Measurements from ENCODE around the gene PDE2A.

The PDE2A gene

GRCh38 chr11:72552399-72552910 is 121.8 kb downstream of the PDE2A start:
- Histone ChIP-seq H3K9me3 (ENCODE audit: insufficient read depth, low read depth, low read length) (peaks cover 3% of the 10 kb centered on the region), H3K4me1 (ENCODE audit: control insufficient read depth in 1 of 2, insufficient read depth in 2 of 2, low read length in 2 of 2) (peaks cover 0 to 5% of the 10 kb centered on the region in 2 experiments), H2BK5ac (ENCODE audit: low read depth, low read length, poor library complexity) (no peak overlapping the region), H3K9ac (ENCODE audit: low read length) (no peak overlapping the region), H4K12ac (ENCODE audit: low read depth, low read length) (no peak overlapping the region), H2AFZ (ENCODE audit: insufficient read depth, low read length, poor library complexity) (no peak overlapping the region), H3K4me2 (ENCODE audit: low read length) (no peak overlapping the region), H2BK120ac (ENCODE audit: insufficient read depth, low read length, poor library complexity) (no peak overlapping the region), H3K36me3 (ENCODE audit: control insufficient read depth in 1 of 2, insufficient read depth in 2 of 2, low read length in 2 of 2) (no peaks in the 10 kb centered on the region), H3K4me3 (ENCODE audit: low read depth, low read length) (no peak overlapping the region), H3K14ac (ENCODE audit: low read length) (no peak overlapping the region), H3K27ac (ENCODE audit: low read depth, low read length) (no peak overlapping the region), H3K79me2 (ENCODE audit: control insufficient read depth, insufficient read depth, low read length, poor library complexity) (no peaks in the 10 kb centered on the region), H3K79me1 (ENCODE audit: low read length) (peaks cover 2% of the 10 kb centered on the region), H4K91ac (ENCODE audit: low read depth, low read length) (no peak overlapping the region), H3K18ac (ENCODE audit: low read length) (no peak overlapping the region), H2BK12ac (ENCODE audit: low read length) (no peak overlapping the region), H3K27me3 (ENCODE audit: insufficient read depth, low read length) (no peaks in the 10 kb centered on the region), H4K8ac (ENCODE audit: low read depth, low read length) (no peak overlapping the region), H3K23ac (ENCODE audit: low read length) (no peak overlapping the region), H3K4ac (ENCODE audit: low read depth, low read length) (no peak overlapping the region), H2AK5ac (ENCODE audit: low read length) (no peak overlapping the region)
- no CpG with 5 or more reads among the region's 3 CpGs for WGBS (ENCODE audit: extremely low coverage, insufficient coverage, insufficient read length)
- DNase-seq: no peak

DNA sequence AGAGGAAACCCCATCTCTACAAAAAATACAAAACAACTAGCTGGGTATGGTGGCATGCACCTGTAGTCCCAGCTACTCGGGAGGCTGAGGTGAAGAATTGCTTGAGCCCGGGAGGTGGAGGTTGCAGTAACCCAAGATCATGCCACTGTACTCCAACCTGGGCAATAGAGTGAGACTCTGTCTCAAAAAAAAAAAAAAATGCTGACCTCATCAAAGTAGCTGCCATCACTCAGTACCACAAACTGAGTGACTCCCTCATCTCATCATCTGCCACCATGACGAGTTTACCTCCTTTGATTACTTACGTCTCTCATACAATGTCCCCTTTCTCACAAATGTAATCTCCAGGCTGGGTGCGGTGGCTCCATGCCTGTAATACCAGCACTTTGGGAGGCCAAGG is 122.7 kb downstream of the PDE2A start:
- Histone ChIP-seq H3K4me3 (ENCODE audit: low read depth, low read length) (no peak overlapping the region), H3K27ac (ENCODE audit: low read depth, low read length) (no peak overlapping the region), H3K27me3 (ENCODE audit: insufficient read depth, low read length) (no peaks in the 10 kb centered on the region), H2BK12ac (ENCODE audit: low read length) (no peak overlapping the region), H4K12ac (ENCODE audit: low read depth, low read length) (no peak overlapping the region), H2BK120ac (ENCODE audit: insufficient read depth, low read length, poor library complexity) (no peak overlapping the region), H4K8ac (ENCODE audit: low read depth, low read length) (no peak overlapping the region), H2AFZ (ENCODE audit: insufficient read depth, low read length, poor library complexity) (no peak overlapping the region), H3K4me1 (ENCODE audit: control insufficient read depth in 1 of 2, insufficient read depth in 2 of 2, low read length in 2 of 2) (peaks cover 0 to 5% of the 10 kb centered on the region in 2 experiments), H3K9me3 (ENCODE audit: insufficient read depth, low read depth, low read length) (peaks cover 3% of the 10 kb centered on the region), H3K9ac (ENCODE audit: low read length) (no peak overlapping the region), H3K4me2 (ENCODE audit: low read length) (no peak overlapping the region), H3K18ac (ENCODE audit: low read length) (no peak overlapping the region), H3K36me3 (ENCODE audit: control insufficient read depth in 1 of 2, insufficient read depth in 2 of 2, low read length in 2 of 2) (no peaks in the 10 kb centered on the region), H2BK5ac (ENCODE audit: low read depth, low read length, poor library complexity) (no peak overlapping the region), H3K79me2 (ENCODE audit: control insufficient read depth, insufficient read depth, low read length, poor library complexity) (no peaks in the 10 kb centered on the region), H2AK5ac (ENCODE audit: low read length) (no peak overlapping the region), H4K91ac (ENCODE audit: low read depth, low read length) (no peak overlapping the region), H3K14ac (ENCODE audit: low read length) (no peak overlapping the region), H3K23ac (ENCODE audit: low read length) (no peak overlapping the region), H3K79me1 (ENCODE audit: low read length) (peaks cover 2% of the 10 kb centered on the region), H3K4ac (ENCODE audit: low read depth, low read length) (no peak overlapping the region)
- no peak for DNase-seq
- no CpG with 5 or more reads among the region's 5 CpGs for WGBS (ENCODE audit: extremely low coverage, insufficient coverage, insufficient read length)

DNA sequence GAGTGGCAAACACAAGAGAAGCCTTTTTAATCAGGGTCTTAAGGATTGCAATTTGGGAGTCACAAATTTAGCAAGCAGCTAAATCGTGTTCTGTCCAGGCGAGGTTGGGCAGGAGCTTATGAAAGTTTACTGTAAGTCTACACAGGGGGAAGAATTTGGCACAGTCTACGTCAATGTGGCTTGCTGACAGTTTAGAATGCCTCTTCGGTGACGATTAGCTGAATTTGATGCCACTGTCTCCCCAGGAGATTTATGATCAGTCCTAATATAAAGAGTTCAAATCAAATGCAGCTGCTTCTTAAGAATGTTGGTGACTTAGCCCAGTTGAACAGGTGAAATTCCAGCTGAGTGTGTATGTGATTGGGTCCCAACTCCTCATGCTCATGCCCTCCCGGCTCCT is 125.8 kb downstream of the PDE2A start:
- Histone ChIP-seq H3K9ac (ENCODE audit: low read length) (no peak overlapping the region), H3K4ac (ENCODE audit: low read depth, low read length) (no peak overlapping the region), H3K23ac (ENCODE audit: low read length) (no peak overlapping the region), H2AFZ (ENCODE audit: insufficient read depth, low read length, poor library complexity) (no peak overlapping the region), H3K9me3 (ENCODE audit: insufficient read depth, low read depth, low read length) (peaks cover under 1% of the 10 kb centered on the region), H3K79me2 (ENCODE audit: control insufficient read depth, insufficient read depth, low read length, poor library complexity) (no peaks in the 10 kb centered on the region), H3K27ac (ENCODE audit: low read depth, low read length) (no peak overlapping the region), H3K18ac (ENCODE audit: low read length) (no peak overlapping the region), H3K4me2 (ENCODE audit: low read length) (no peak overlapping the region), H4K12ac (ENCODE audit: low read depth, low read length) (no peak overlapping the region), H3K36me3 (ENCODE audit: control insufficient read depth in 1 of 2, insufficient read depth in 2 of 2, low read length in 2 of 2) (no peaks in the 10 kb centered on the region), H4K8ac (ENCODE audit: low read depth, low read length) (no peak overlapping the region), H2BK12ac (ENCODE audit: low read length) (no peak overlapping the region), H3K79me1 (ENCODE audit: low read length) (peaks cover 2% of the 10 kb centered on the region), H2BK5ac (ENCODE audit: low read depth, low read length, poor library complexity) (no peak overlapping the region), H3K27me3 (ENCODE audit: insufficient read depth, low read length) (no peaks in the 10 kb centered on the region), H3K4me3 (ENCODE audit: low read depth, low read length) (no peak overlapping the region), H4K91ac (ENCODE audit: low read depth, low read length) (no peak overlapping the region), H3K14ac (ENCODE audit: low read length) (no peak overlapping the region), H2BK120ac (ENCODE audit: insufficient read depth, low read length, poor library complexity) (no peak overlapping the region), H3K4me1 (ENCODE audit: control insufficient read depth in 1 of 2, insufficient read depth in 2 of 2, low read length in 2 of 2) (peaks cover 0 to 5% of the 10 kb centered on the region in 2 experiments), H2AK5ac (ENCODE audit: low read length) (no peak overlapping the region)
- no peak for DNase-seq
- WGBS (ENCODE audit: extremely low coverage, insufficient coverage, insufficient read length): no CpG with 5 or more reads among the region's 6 CpGs

DNA sequence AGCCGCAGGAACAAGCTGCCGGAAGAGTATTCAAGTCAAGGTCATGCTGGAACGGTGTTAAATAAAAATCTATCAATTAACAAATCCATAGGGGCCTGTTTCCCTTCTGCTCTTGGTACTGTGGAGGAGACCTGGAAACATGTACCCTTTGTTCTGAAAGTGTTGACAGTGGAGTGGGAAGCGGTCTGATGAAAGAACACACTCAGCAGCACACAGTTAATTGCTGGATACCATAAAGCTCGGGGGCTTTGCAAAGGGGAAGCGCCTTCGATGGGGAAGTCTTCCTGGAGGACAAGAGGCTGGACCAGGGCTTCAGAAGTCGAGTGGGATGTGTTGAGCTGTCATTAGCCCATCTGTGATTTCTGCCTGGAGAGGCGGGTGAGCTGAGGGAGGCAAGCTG is 127.4 kb downstream of the PDE2A start:
- Histone ChIP-seq H2BK120ac (ENCODE audit: insufficient read depth, low read length, poor library complexity) (no peak overlapping the region), H4K91ac (ENCODE audit: low read depth, low read length) (no peak overlapping the region), H2AFZ (ENCODE audit: insufficient read depth, low read length, poor library complexity) (no peak overlapping the region), H3K4me1 (ENCODE audit: control insufficient read depth in 1 of 2, insufficient read depth in 2 of 2, low read length in 2 of 2) (peaks cover 0 to 5% of the 10 kb centered on the region in 2 experiments), H3K18ac (ENCODE audit: low read length) (no peak overlapping the region), H3K36me3 (ENCODE audit: control insufficient read depth in 1 of 2, insufficient read depth in 2 of 2, low read length in 2 of 2) (no peaks in the 10 kb centered on the region), H3K79me2 (ENCODE audit: control insufficient read depth, insufficient read depth, low read length, poor library complexity) (no peaks in the 10 kb centered on the region), H3K4me3 (ENCODE audit: low read depth, low read length) (no peak overlapping the region), H3K4ac (ENCODE audit: low read depth, low read length) (no peak overlapping the region), H3K9ac (ENCODE audit: low read length) (no peak overlapping the region), H3K4me2 (ENCODE audit: low read length) (no peak overlapping the region), H3K14ac (ENCODE audit: low read length) (no peak overlapping the region), H3K79me1 (ENCODE audit: low read length) (peaks cover 2% of the 10 kb centered on the region), H3K9me3 (ENCODE audit: insufficient read depth, low read depth, low read length) (no peaks in the 10 kb centered on the region), H3K27me3 (ENCODE audit: insufficient read depth, low read length) (no peaks in the 10 kb centered on the region), H2AK5ac (ENCODE audit: low read length) (no peak overlapping the region), H2BK5ac (ENCODE audit: low read depth, low read length, poor library complexity) (no peak overlapping the region), H3K23ac (ENCODE audit: low read length) (no peak overlapping the region), H3K27ac (ENCODE audit: low read depth, low read length) (no peak overlapping the region), H4K12ac (ENCODE audit: low read depth, low read length) (no peak overlapping the region), H2BK12ac (ENCODE audit: low read length) (peak overlapping the region; percentile 20), H4K8ac (ENCODE audit: low read depth, low read length) (no peak overlapping the region)
- no peak for DNase-seq
- WGBS (ENCODE audit: extremely low coverage, insufficient coverage, insufficient read length): no CpG with 5 or more reads among the region's 9 CpGs
